Thyroid gland (tissue), 4 donors: ENCODE measurements around the gene SETDB1. TPM values are rescaled to one million over a fixed set of nuclear protein-coding genes. Genes with fewer than 3 reads are reported as not detected.
A peak's percentile ranks its signal among the peaks of the same experiment; 100 is the strongest.

Experiments used
- DNase-seq, 2 donors: peaks; one replicate each; pipeline ENCODE4 v3.0.0-alpha.2; 2019
- H3K27ac ChIP-seq, 3 donors: fragments of 200-600 bp; sonication (generic); 1 replicate in 2 of 3; 2 replicates in 1 of 3; pipeline ENCODE4 v1.5.1; 2016 to 2019; ENCODE audit warnings: mild to moderate bottlenecking in 1 of 3, moderate library complexity in 1 of 3
- H3K27me3 ChIP-seq: fragments of 200-600 bp; sonication (generic); one replicate; pipeline ENCODE4 v1.5.1; 2019
- H3K36me3 ChIP-seq, 2 donors: fragments of 200-600 bp; sonication (generic); one replicate each; pipeline ENCODE4 v1.5.1; 2016 to 2019
- H3K4me1 ChIP-seq, 2 donors: fragments of 200-600 bp; sonication (generic); one replicate each; pipeline ENCODE4 v1.5.1; 2017 to 2019
- H3K4me3 ChIP-seq, 3 donors: fragments of 200-600 bp; sonication (generic); replicated peaks in 1 of 3; 1 replicate in 2 of 3; 2 replicates in 1 of 3; pipeline ENCODE4 v1.5.1; 2016; ENCODE audit warnings: mild to moderate bottlenecking in 1 of 3
- H3K9me3 ChIP-seq: fragments of 200-600 bp; sonication (generic); one replicate; pipeline ENCODE4 v1.5.1; 2017
- CTCF ChIP-seq, 6 experiments: fragments of 200-600 bp in 3 of 6; fragments of 450-650 bp in 3 of 6; sonication (generic) in 3 of 6; IDR thresholded peaks; one replicate each; pipeline ENCODE4 v1.5.1; 2016 to 2019; ENCODE audit warnings: antibody characterized with exemption in 6 of 6, mild to moderate bottlenecking in 2 of 6, inconsistent platforms in 1 of 6, moderate library complexity in 1 of 6
- POLR2A ChIP-seq, 2 donors: fragments of 450-650 bp; IDR thresholded peaks; one replicate each; pipeline ENCODE4 v1.6.1; 2017; ENCODE audit warnings: antibody characterized with exemption in 2 of 2, mild to moderate bottlenecking in 2 of 2, moderate library complexity in 1 of 2
- WGBS, 2 donors: methylation state at CpG; one replicate each; pipeline ENCODE4 v1.1.5; 2017; 5-methylcytosine and 5-hydroxymethylcytosine counted together
- intact Hi-C: fragments of 100-400 bp; cut with DNase I; formaldehyde crosslinking; loops from one replicate; pipeline ENCODE4 v1.15.1; 2023
- total RNA-seq, 4 donors: library from RNA; depleted of rRNA; stranded (reverse); fragments of >200 nt; gene quantifications; one replicate each; pipeline ENCODE4 v1.2.3, GENCODE V29; 2016

The SETDB1 gene
- total RNA-seq, 4 donors from 2014 or later: 35.4 to 59.9 (median 44.8) TPM

DNA sequence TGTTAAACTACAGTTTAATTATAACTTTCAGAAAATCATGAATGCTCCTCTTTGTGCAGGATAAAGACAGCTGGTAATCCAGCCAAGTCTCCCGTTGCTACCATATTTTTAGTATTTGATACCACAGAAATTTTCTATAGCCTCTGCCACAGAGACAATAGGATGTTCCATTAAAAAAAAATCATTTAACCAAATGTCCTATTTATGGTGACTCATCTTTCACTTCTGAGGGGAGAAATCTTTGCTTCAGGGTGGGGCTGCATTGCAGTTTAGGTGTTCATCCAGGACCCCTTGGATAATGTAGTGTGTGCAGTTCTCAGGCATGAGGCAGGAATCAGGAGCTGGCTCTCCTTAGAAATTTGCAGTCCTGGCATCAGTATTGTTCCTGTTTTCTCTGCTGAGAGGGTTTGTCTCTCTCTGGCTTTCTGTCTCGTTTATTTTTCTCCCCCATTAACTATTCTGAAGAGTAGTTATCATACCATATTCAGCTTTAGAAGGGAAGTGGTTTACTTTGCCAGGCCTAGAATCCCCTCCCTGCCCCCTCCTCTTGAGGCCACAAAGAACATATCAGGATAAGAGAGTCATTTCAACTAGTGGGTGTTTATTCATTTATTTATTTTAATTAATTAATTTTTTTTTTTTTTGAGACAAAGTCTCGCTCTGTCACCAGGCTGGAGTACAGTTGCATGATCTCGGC is 85.1 kb downstream of the SETDB1 start:
- no peaks in the 10 kb centered on the region for H3K9me3 ChIP-seq
- peak overlapping the region; percentile 94 to 98 (median 96) for H3K27ac ChIP-seq
- peak; percentile 86 to 91 for DNase-seq
- H3K4me1 ChIP-seq: peaks cover 59 to 60% of the 10 kb centered on the region in 2 donors
- no peaks in the 10 kb centered on the region for H3K36me3 ChIP-seq
- H3K27me3 ChIP-seq: no peaks in the 10 kb centered on the region
- WGBS, 2 donors: 24 to 31% methylated on average over 4 of the region's 4 CpGs
- H3K4me3 ChIP-seq: no peak overlapping the region
- TF ChIP-seq POLR2A (IDR thresholded peaks at IDR 0.05) (peak in 1 of 2 donors; percentile 69), CTCF (IDR thresholded peaks at IDR 0.05) (no peak)
- intact Hi-C loops: no loop called here

DNA sequence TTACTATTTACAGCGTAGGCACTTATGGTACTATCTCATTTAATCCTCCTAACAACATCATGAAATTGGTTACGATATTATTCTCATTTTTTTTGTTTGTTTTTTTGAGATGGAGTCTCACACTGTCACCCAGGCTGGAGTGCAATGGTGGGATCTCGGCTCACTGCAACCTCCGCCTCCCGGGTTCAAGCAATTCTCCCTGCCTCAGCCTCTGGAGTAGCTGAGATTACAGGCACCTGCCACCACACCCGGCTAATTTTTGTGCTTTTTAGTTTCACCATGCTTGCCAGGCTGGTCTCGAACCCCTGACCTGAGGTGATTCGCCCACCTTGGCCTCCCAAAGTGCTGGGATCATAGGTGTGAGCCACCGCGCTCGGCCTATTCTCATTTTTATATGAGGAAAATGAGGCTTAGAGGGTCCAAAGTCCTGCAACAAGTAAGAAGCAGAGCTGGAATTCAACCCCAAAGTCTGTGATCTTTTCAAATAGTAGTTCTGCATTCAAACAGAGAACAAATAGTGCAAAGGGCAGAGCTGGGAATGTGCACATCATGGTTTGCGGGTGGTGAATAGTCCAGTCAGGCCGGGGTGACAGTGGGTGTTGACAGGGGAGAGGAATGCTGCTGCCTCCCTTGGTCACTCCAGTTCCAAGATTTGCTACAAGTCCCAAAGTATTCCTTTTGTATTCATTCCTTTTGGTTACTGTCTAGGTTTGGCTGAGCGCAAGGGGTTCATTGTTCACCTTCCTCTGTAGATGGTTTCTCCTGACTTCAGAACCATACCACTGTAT is 86.7 kb downstream of the SETDB1 start:
- Histone ChIP-seq H3K27me3 (no peaks in the 10 kb centered on the region), H3K27ac (peak overlapping the region; percentile 94 to 98 (median 96)), H3K36me3 (peaks cover 0 to 3% of the 10 kb centered on the region in 2 donors), H3K9me3 (no peaks in the 10 kb centered on the region), H3K4me3 (no peak overlapping the region), H3K4me1 (peaks cover 49% of the 10 kb centered on the region in 2 donors)
- peak; percentile 44 to 60 for DNase-seq
- no peak for TF ChIP-seq POLR2A (IDR thresholded peaks at IDR 0.05)
- no peak for TF ChIP-seq CTCF (IDR thresholded peaks at IDR 0.05)
- intact Hi-C loops: no loop called here
- WGBS, 2 donors: 76% methylated on average over 14 of the region's 14 CpGs

DNA sequence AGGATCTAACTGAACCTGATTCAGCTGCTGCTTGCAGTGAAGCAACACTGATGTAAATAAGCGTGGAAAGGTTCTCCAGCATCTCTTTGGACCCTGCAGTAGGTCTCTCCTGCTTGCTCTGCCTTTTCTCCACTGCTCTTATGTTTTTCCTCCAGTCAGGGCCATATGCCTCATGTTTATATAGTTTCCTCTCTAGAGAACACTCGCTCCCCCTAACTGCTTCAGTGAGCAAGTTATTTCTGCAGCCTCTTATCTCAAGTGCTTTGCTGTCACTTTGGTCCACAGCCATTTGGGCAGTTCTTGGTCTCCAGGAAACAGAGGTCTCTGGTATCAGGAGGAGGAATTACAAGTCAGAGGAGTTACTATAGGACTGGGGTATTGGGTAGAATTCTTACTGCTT is 87.4 kb downstream of the SETDB1 start:
- Histone ChIP-seq H3K36me3 (peaks cover 0 to 8% of the 10 kb centered on the region in 2 donors), H3K4me3 (no peak overlapping the region), H3K27ac (peak overlapping the region; percentile 94 to 98 (median 96)), H3K4me1 (peaks cover 48 to 49% of the 10 kb centered on the region in 2 donors), H3K9me3 (no peaks in the 10 kb centered on the region), H3K27me3 (no peaks in the 10 kb centered on the region)
- 31 to 37% methylated on average over 2 of the region's 2 CpGs for WGBS, 2 donors
- TF ChIP-seq CTCF (IDR thresholded peaks at IDR 0.05) (no peak), POLR2A (IDR thresholded peaks at IDR 0.05) (peak in 1 of 2 donors; percentile 90)
- peak; percentile 84 for DNase-seq
- intact Hi-C loops: no loop called here

Other genes with a start within 250 kb of the SETDB1 start
- 10 to 100 TPM; 36.3 to 44.1 (median 39.2) TPM for gene GOLPH3L, start 229.2 kb upstream of the SETDB1 start, total RNA-seq
- gene HORMAD1, start 205.5 kb upstream of the SETDB1 start, total RNA-seq: under 1 TPM in 2 of 4 donors, not detected in 2; 0.67 to 0.93 TPM
- 10 to 100 TPM; 26.2 to 49.3 (median 33.1) TPM for gene CTSS, start 160.6 kb upstream of the SETDB1 start, total RNA-seq
- gene CTSK, start 118.1 kb upstream of the SETDB1 start, total RNA-seq: 10 to 100 TPM; 16.1 to 76.2 (median 36.8) TPM
- 10 to 100 TPM; 44.2 to 58.3 (median 51.4) TPM for gene ARNT, start 49.8 kb upstream of the SETDB1 start, total RNA-seq
- gene CTXND2, start 39.2 kb upstream of the SETDB1 start, total RNA-seq: not detected
- gene CERS2, start 48.5 kb downstream of the SETDB1 start, total RNA-seq: 100 to 1,000 TPM; 158 to 183 (median 171) TPM
- 10 to 100 TPM in 2 of 4 donors, 1 to 10 TPM in 2; 5.8 to 14.9 (median 10.0) TPM for gene ANXA9, start 55.9 kb downstream of the SETDB1 start, total RNA-seq
- 100 to 1,000 TPM in 1 of 4 donors, 10 to 100 TPM in 3; 50.9 to 103 (median 90.4) TPM for gene MINDY1, start 80.5 kb downstream of the SETDB1 start, total RNA-seq
- gene PRUNE1, start 82.1 kb downstream of the SETDB1 start, total RNA-seq: 10 to 100 TPM; 66.0 to 79.0 (median 76.3) TPM
- gene BNIPL, start 110.2 kb downstream of the SETDB1 start, total RNA-seq: 10 to 100 TPM in 1 of 4 donors, 1 to 10 TPM in 3; 4.0 to 16.8 (median 5.0) TPM
- 10 to 100 TPM in 3 of 4 donors, 1 to 10 TPM in 1; 7.8 to 22.6 (median 14.8) TPM for gene C1orf56, start 121.4 kb downstream of the SETDB1 start, total RNA-seq
- gene CDC42SE1, start 133.3 kb downstream of the SETDB1 start, total RNA-seq: 10 to 100 TPM; 64.9 to 95.3 (median 82.2) TPM
- 1 to 10 TPM in 2 of 4 donors, under 1 TPM in 2; 0.46 to 1.6 (median 1.2) TPM for gene MLLT11, start 134.0 kb downstream of the SETDB1 start, total RNA-seq
- 10 to 100 TPM; 14.9 to 22.2 (median 18.3) TPM for gene GABPB2, start 144.4 kb downstream of the SETDB1 start, total RNA-seq
- 1 to 10 TPM; 2.5 to 5.9 (median 3.4) TPM for gene SEMA6C, start 220.3 kb downstream of the SETDB1 start, total RNA-seq
- 1 to 10 TPM; 2.2 to 4.2 (median 2.4) TPM for gene TNFAIP8L2, start 230.3 kb downstream of the SETDB1 start, total RNA-seq
- gene LYSMD1, start 239.5 kb downstream of the SETDB1 start, total RNA-seq: 10 to 100 TPM; 13.4 to 19.7 (median 15.7) TPM
- 10 to 100 TPM; 13.2 to 44.5 (median 24.5) TPM for gene SCNM1, start 239.8 kb downstream of the SETDB1 start, total RNA-seq
- not detected for gene TMOD4, start 249.6 kb downstream of the SETDB1 start, total RNA-seq